Kidney (tissue), 14 donors: Measurements from ENCODE around the gene NEK7. TPM values are rescaled to one million over a fixed set of nuclear protein-coding genes. Genes with fewer than 3 reads are reported as not detected.

ENCODE experiments used
- DNase-seq, 5 donors: peaks; one replicate each; pipeline ENCODE4 v3.0.0-alpha.2; 2013 to 2020
- FAIRE-seq: peaks from 2 replicates; lab custom pipeline; 2012; peaks lifted over from hg19 to GRCh38; lab: Jason Lieb, UNC
- H3K27ac ChIP-seq, 2 donors: one replicate each; pipeline ENCODE4 v1.7.0; 2013; ENCODE audit warnings: low read depth in 2 of 2, low read length in 2 of 2, inconsistent platforms in 1 of 2
- H3K27me3 ChIP-seq: one replicate; pipeline ENCODE4 v1.7.1; 2013; ENCODE audit warnings: low read length, inconsistent platforms; ENCODE audit not compliant: control insufficient read depth, insufficient read depth
- H3K36me3 ChIP-seq, 3 donors: one replicate each; pipeline versions ENCODE4 v1.7.0 to v1.7.1; 2013; ENCODE audit warnings: low read length in 3 of 3, control low read depth in 1 of 3, inconsistent platforms in 1 of 3; ENCODE audit not compliant: insufficient read depth in 3 of 3, control insufficient read depth in 2 of 3
- H3K4me1 ChIP-seq, 3 donors: one replicate each; pipeline versions ENCODE4 v1.7.0 to v1.7.1; 2013; ENCODE audit warnings: low read length in 3 of 3, inconsistent platforms in 1 of 3, low read depth in 1 of 3; ENCODE audit not compliant: control insufficient read depth in 2 of 3, insufficient read depth in 2 of 3
- H3K4me3 ChIP-seq, 3 donors: one replicate each; pipeline versions ENCODE4 v1.7.0 to v1.8.1; 2013; ENCODE audit warnings: low read length in 3 of 3, control low read depth in 1 of 3, inconsistent platforms in 1 of 3
- H3K9ac ChIP-seq, 3 donors: one replicate each; pipeline versions ENCODE4 v1.7.0 to v1.7.1; 2013; ENCODE audit warnings: low read length in 3 of 3, control low read depth in 1 of 3, inconsistent platforms in 1 of 3
- H3K9me3 ChIP-seq, 3 donors: one replicate each; pipeline versions ENCODE4 v1.7.0 to v1.7.1; 2013; ENCODE audit warnings: low read length in 3 of 3, control low read depth in 1 of 3, inconsistent platforms in 1 of 3; ENCODE audit not compliant: control insufficient read depth in 2 of 3, insufficient read depth in 1 of 3
- intact Hi-C: fragments of 100-400 bp; cut with DNase I; formaldehyde crosslinking; loops from one replicate; pipeline ENCODE4 v1.11.1; 2022
- polyA plus RNA-seq: library from polyadenylated mRNA; stranded (reverse); fragments of 350-450 nt; fragmentation: Illumina TruSeq; extraction: RNeasy Lipid Tissue Mini Kit (QIAGEN cat#74804); gene quantifications from one replicate; pipeline ENCODE4 v1.2.3, GENCODE V29; 2014; ENCODE audit warnings: low read depth, low replicate concordance; ENCODE audit not compliant: insufficient read depth
- total RNA-seq: library from RNA; stranded (reverse); fragmentation: NEBNext Ultra II Directional; extraction: Animal tissue kit (Norgen Biotek cat#: 25700); gene quantifications from one replicate; pipeline ENCODE4 v1.2.1, GENCODE V29; 2021
- TF ChIP-seq, protein P1 (sequence below): IDR thresholded peaks from 3 replicates; pipeline ENCODE4 v1.5.1; 2012; ENCODE audit warnings: mild to moderate bottlenecking, moderate library complexity, borderline replicate concordance; ENCODE audit not compliant: insufficient read depth; ENCODE audit errors: extremely low read depth
- donor health status: control.
- donor health status: control.
- donor health status: control.
- donor health status: control.
- donor health status: control.
- donor health status: DM: yes; HTN: yes; CAD: no.
- donor health status: Normal renal cell carcinoma (clear cell type).

Gene NEK7
- total and polyA plus RNA-seq, 2 donors from 2014 or later = 17.3 to 65.5 TPM

DNA sequence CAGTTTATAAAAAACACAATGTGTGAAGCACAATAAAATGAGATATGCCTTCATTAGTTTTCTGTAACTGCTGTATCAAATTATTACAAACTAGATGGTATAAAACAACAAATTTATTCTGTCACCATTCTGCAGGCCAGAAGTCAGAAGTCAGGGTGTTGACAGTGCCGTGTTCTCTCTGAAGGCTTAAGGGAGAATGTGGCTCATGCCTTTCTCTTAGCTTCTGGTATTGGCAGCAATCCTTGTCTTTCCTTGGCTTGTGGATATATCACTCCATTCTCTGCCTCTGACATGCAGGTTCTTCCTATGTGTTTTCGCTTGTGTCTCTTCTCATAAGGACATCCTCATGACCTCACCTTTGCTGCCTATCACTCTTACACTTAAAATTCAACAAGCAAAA is 10.1 kb downstream of the NEK7 start:
- no peaks in the 10 kb centered on the region for H3K27me3 ChIP-seq
- FAIRE-seq (no peak), DNase-seq (no peak)
- no peak overlapping the region for H3K27ac ChIP-seq
- TF ChIP-seq, protein P1, sequence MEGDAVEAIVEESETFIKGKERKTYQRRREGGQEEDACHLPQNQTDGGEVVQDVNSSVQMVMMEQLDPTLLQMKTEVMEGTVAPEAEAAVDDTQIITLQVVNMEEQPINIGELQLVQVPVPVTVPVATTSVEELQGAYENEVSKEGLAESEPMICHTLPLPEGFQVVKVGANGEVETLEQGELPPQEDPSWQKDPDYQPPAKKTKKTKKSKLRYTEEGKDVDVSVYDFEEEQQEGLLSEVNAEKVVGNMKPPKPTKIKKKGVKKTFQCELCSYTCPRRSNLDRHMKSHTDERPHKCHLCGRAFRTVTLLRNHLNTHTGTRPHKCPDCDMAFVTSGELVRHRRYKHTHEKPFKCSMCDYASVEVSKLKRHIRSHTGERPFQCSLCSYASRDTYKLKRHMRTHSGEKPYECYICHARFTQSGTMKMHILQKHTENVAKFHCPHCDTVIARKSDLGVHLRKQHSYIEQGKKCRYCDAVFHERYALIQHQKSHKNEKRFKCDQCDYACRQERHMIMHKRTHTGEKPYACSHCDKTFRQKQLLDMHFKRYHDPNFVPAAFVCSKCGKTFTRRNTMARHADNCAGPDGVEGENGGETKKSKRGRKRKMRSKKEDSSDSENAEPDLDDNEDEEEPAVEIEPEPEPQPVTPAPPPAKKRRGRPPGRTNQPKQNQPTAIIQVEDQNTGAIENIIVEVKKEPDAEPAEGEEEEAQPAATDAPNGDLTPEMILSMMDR = no peak
- intact Hi-C loops = loop anchor here (10.0 kb wide), 1 partner anchor 88 kb away; no protein-coding TSS in a partner anchor
- no peak overlapping the region for H3K4me3 ChIP-seq
- no peak overlapping the region for H3K9ac ChIP-seq
- H3K36me3 ChIP-seq = no peaks in the 10 kb centered on the region
- no peaks in the 10 kb centered on the region for H3K9me3 ChIP-seq
- H3K4me1 ChIP-seq = peaks cover 0 to 42% (median 28%) of the 10 kb centered on the region in 3 donors

DNA sequence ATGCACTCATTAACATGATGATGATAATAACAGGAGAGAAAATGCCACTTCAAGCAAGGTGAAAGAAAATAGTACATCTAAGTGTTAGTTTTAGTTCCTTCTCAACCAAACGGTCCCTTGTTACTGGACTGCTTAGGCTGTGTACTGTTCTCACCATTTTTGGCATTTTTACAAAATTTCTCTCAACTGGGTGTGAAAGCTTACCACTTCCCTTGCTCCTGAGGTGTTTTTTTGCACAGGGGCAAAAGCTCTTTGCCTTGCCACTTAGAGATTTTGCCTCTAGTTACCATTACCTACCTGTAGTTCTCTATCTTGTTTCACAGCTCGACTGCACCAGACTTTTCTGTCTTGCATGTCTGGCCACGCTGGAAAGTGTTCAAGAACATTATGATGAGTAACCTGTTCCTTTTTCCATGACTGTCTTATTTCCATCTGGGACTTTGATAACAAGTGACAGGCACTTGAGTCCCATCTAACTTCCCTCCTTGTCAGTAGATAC is 10.7 kb downstream of the NEK7 start:
- no peaks in the 10 kb centered on the region for H3K9me3 ChIP-seq
- H3K36me3 ChIP-seq = no peaks in the 10 kb centered on the region
- H3K9ac ChIP-seq = no peak overlapping the region
- no peak overlapping the region for H3K27ac ChIP-seq
- intact Hi-C loops = loop anchor here (10.0 kb wide), 1 partner anchor 87 kb away; no protein-coding TSS in a partner anchor
- no peak overlapping the region for H3K4me3 ChIP-seq
- no peak for DNase-seq
- FAIRE-seq = no peak
- no peaks in the 10 kb centered on the region for H3K27me3 ChIP-seq
- TF ChIP-seq, protein P1 = no peak
- H3K4me1 ChIP-seq = peaks cover 0 to 36% (median 23%) of the 10 kb centered on the region in 3 donors

DNA sequence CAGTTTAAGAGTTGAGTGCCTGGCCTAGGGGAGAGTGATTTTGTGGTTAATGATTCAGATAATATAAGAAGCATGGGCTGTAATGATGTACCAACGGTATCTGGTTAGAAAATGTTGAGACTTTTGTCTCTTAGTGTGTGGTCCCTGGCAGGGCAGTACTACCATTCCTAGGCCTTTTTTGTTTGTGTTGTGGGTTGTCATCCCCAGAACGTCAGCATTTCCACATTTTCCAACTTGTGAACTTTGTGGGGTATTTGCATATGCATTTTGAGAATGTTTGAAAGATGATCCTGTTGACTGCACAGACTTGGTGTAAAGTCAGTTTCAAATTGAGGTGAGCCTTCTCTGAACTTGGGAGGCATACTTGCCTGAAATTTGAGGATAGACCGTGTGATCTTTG is 11.4 kb downstream of the NEK7 start:
- Histone ChIP-seq H3K4me3 (no peak overlapping the region), H3K9ac (no peak overlapping the region), H3K27ac (no peak overlapping the region), H3K36me3 (no peaks in the 10 kb centered on the region), H3K9me3 (no peaks in the 10 kb centered on the region), H3K4me1 (peaks cover 0 to 31% (median 22%) of the 10 kb centered on the region in 3 donors), H3K27me3 (no peaks in the 10 kb centered on the region)
- no peak for FAIRE-seq
- TF ChIP-seq, protein P1 = no peak
- intact Hi-C loops = loop anchor here (10.0 kb wide), 1 partner anchor 87 kb away; no protein-coding TSS in a partner anchor
- DNase-seq = no peak

DNA sequence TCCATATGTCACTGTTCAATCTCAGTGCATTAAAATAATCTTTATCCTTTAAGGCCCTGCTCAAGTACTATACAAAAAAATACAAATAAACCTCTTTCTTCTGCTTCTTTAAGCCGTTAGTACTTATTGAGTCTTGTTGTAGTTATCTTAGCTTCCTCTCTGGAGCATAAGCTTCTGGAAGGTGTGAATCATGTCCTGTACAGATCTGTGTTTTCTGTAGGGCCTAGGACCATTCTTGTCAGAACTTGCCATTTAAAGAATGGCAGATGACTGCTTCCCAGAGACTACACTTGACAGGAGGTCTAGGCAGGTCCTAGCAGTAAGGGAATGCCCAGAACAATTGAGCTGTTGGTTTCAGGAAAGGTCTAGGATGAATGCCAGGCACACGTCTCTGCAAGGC is 12.9 kb downstream of the NEK7 start:
- no peaks in the 10 kb centered on the region for H3K9me3 ChIP-seq
- DNase-seq (no peak), FAIRE-seq (no peak)
- H3K4me1 ChIP-seq = peaks cover 2 to 40% (median 26%) of the 10 kb centered on the region in 3 donors
- H3K36me3 ChIP-seq = no peaks in the 10 kb centered on the region
- H3K27ac ChIP-seq = no peak overlapping the region
- intact Hi-C loops = loop anchor here (10.0 kb wide), 1 partner anchor 85 kb away; no protein-coding TSS in a partner anchor
- H3K9ac ChIP-seq = no peak overlapping the region
- no peaks in the 10 kb centered on the region for H3K27me3 ChIP-seq
- TF ChIP-seq, protein P1 = no peak
- H3K4me3 ChIP-seq = no peak overlapping the region
